Measurements from ENCODE around the gene CIART.

The CIART gene

GRCh38 chr1:150256554-150257341 lies 25.6 kb upstream of the CIART start:
- no peak for TF ChIP-seq CTCF (IDR thresholded peaks at IDR 0.05; ENCODE audit: low read depth, low read length)
- no peak overlapping the region for H3K4me3 ChIP-seq (ENCODE audit: low read depth, low read length)

DNA sequence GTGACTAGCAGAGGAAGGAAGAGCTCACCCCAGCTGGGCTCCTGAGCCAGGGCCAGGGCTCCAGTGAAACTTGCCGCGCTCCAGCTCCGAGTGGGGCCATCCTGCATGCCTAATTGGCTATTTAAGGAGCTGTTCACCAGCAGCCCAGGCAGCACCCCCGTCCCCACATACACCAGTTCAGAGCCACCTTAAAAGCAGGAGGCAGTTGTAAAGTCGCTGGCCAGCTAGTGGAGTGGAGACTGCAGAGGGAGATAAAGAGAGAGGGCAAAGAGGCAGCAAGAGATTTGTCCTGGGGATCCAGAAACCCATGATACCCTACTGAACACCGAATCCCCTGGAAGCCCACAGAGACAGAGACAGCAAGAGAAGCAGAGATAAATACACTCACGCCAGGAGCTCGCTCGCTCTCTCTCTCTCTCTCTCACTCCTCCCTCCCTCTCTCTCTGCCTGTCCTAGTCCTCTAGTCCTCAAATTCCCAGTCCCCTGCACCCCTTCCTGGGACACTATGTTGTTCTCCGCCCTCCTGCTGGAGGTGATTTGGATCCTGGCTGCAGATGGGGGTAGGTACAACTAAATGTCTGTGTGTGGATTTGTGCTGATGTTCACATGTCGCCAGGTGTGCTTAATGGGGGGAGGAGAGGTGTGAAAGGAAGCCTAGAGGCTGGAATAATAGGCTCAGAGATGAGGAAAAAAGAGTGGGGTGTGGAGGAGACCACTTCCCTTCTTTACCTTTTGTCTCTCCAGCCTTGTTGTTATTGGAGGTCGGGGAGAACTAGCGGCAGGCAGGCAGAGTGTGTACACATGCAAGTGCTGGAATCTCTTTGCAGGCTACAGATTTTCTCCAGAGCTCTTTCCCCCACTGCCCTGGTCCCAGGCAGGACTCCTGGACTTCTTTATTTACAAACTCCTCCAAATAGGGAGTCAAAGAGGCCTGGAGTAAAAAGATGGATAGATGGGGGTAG lies 24.4 kb upstream of the CIART start, which contains the start of gene CA14:
Gene CA14 (plus strand): TSS at position 151 of the 962 bp plus-strand sequence. CDS start 355 bp downstream, at position 506.
- H3K4me3 ChIP-seq (ENCODE audit: low read depth, low read length) = no peak within 1 kb of the TSS
- no peak for TF ChIP-seq CTCF (IDR thresholded peaks at IDR 0.05; ENCODE audit: low read depth, low read length)

DNA sequence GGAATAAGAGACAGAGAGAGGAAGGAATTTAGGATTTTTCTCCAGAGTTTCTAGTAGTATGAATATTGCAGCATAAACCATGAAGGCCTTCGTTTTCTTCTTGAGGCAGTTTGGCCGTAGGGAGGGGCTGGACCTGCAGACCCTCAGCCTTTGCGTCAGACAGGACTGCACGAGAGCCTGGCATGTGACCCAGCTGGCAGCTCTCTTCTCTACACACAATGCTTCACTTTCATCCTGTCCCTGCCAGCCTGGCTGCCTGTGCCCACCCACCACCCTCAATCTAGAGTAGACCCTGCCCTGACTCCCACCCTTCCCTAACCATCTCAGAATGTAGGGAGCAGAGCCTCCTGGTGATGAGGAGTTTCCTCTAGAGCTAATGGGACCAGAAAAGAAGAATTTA lies 23.1 kb upstream of the CIART start:
- no peak overlapping the region for H3K4me3 ChIP-seq (ENCODE audit: low read depth, low read length)
- TF ChIP-seq CTCF (IDR thresholded peaks at IDR 0.05; ENCODE audit: low read depth, low read length) = no peak

DNA sequence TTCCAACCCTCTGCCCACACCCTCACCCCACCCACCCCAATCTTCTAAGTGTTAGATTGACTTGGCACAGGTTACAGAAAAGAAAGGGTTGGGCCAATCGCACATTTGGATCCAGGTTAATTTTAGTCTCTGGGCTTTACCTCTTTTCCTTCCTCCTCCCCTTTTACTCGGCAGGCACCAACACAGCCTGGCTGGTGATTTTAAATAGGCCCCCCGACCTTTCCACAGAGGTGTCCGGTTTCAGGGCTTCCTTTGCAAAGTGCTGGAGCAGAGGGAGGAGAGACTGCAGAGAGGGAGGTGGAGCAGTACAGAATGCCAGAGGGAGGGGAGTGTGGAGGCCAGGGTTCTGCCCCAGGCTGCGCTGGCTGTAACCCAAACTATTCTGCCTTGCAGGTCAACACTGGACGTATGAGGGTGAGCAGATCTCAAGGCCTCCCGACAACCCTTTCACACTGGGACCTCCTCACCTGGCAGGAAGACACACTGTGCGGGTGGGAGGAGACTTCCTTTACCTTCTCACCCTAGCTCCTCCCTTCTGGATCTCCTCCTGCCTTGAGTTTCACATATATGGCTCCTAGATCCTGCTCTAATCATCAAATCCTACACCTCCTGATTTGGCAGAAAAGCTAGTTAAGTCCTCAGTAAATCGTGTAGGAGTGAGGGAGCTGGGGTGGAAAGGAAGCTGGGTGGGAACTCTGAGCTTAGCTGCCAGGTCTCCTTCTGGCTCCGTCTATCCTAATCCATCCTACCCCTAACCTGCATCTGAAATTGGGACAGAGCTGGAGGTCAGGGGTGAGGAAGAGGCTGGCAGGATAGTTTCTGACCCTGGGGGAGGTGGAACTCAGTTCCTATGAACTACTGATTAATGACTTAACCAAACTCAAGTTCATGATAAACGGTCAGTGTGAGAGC lies 22.3 kb upstream of the CIART start:
- TF ChIP-seq CTCF (IDR thresholded peaks at IDR 0.05; ENCODE audit: low read depth, low read length) = no peak
- H3K4me3 ChIP-seq (ENCODE audit: low read depth, low read length) = no peak overlapping the region

DNA sequence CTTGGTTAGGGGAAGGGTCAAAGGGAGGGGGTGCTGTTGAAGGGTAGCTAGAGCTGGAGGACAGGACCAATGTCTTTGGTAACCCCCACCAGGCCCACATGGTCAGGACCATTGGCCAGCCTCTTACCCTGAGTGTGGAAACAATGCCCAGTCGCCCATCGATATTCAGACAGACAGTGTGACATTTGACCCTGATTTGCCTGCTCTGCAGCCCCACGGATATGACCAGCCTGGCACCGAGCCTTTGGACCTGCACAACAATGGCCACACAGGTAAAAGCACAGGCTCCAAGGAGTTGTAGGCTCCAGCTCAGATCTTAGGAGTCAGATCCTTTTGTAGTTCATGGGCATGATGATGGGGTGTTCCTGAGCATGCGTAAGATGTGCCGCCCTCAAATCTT lies 21.0 kb upstream of the CIART start:
- TF ChIP-seq CTCF (IDR thresholded peaks at IDR 0.05; ENCODE audit: low read depth, low read length) = no peak
- no peak overlapping the region for H3K4me3 ChIP-seq (ENCODE audit: low read depth, low read length)

DNA sequence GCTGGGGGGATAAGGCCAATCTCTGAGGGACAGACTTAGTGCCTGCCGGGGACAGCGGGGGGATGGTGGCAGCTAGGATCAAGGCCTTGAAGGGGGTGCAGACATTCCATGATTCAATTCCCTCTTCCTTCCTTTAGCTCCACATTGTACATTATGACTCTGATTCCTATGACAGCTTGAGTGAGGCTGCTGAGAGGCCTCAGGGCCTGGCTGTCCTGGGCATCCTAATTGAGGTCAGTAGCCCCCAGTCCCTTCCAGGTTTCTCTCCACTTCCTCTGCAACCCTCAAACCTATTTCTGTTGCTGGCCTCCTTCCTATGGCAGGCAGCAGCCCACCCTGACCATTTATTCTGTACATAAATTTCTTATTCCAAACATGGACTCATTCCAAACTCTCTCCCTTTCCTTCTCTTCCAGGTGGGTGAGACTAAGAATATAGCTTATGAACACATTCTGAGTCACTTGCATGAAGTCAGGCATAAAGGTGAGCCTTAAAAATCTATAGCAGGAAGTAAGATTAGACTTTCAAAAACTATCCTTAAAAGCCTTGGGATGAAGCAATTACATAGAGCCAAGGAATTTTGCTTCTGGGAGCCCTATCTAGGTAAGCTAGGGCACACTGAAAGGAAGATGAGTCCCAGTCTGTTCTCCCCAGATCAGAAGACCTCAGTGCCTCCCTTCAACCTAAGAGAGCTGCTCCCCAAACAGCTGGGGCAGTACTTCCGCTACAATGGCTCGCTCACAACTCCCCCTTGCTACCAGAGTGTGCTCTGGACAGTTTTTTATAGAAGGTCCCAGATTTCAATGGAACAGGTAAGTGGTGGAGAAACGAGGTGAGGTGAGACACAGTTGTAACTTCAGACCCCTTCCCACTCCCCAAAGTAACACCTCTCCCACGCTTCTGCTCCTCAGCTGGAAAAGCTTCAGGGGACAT lies 19.7 kb upstream of the CIART start:
- TF ChIP-seq CTCF (IDR thresholded peaks at IDR 0.05; ENCODE audit: low read depth, low read length) = no peak
- no peak overlapping the region for H3K4me3 ChIP-seq (ENCODE audit: low read depth, low read length)
